ENCODE results near the gene MTHFD2L.

DNA sequence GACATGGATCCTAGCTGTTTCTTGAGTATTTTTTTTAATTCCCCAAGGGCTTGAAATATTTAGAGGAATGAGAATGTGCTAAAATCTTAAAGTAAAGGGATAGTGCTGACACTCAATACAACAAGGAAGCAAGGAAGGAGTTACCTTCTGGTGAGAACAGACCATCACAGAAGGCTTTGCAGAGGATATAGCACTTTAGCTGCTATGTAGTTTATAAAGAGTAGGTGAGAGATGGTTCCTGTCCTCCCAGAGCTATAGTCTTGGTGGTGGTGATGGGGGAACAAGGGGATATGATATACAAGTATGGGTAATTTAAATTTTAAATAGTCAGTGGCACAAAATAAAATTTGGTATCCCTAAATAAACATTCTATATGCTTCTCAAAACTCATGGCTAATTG, 47.6 kb downstream of the MTHFD2L start:
- TF ChIP-seq, protein P1, sequence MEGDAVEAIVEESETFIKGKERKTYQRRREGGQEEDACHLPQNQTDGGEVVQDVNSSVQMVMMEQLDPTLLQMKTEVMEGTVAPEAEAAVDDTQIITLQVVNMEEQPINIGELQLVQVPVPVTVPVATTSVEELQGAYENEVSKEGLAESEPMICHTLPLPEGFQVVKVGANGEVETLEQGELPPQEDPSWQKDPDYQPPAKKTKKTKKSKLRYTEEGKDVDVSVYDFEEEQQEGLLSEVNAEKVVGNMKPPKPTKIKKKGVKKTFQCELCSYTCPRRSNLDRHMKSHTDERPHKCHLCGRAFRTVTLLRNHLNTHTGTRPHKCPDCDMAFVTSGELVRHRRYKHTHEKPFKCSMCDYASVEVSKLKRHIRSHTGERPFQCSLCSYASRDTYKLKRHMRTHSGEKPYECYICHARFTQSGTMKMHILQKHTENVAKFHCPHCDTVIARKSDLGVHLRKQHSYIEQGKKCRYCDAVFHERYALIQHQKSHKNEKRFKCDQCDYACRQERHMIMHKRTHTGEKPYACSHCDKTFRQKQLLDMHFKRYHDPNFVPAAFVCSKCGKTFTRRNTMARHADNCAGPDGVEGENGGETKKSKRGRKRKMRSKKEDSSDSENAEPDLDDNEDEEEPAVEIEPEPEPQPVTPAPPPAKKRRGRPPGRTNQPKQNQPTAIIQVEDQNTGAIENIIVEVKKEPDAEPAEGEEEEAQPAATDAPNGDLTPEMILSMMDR (IDR thresholded peaks at IDR 0.05), result no peak
- TF ChIP-seq E2F4 (CRISPR knock-in tag; IDR thresholded peaks at IDR 0.05; ENCODE audit: borderline replicate concordance, low read depth) (no peak), CREB1 (CRISPR knock-in tag; IDR thresholded peaks at IDR 0.05) (no peak), JUN (CRISPR knock-in tag; IDR thresholded peaks at IDR 0.05) (no peak), MXD4 (CRISPR knock-in tag; IDR thresholded peaks at IDR 0.05; ENCODE audit: borderline replicate concordance) (no peak), ZNF138 (CRISPR knock-in tag; conservative IDR thresholded peaks at IDR 0.05) (no peak), NR1H2 (CRISPR knock-in tag; IDR thresholded peaks at IDR 0.05) (no peak), NFYB (CRISPR knock-in tag; conservative IDR thresholded peaks at IDR 0.05; ENCODE audit: low read depth) (no peak), ELF4 (CRISPR knock-in tag; IDR thresholded peaks at IDR 0.05; ENCODE audit: low read depth) (no peak), IRF2 (CRISPR knock-in tag; IDR thresholded peaks at IDR 0.05; ENCODE audit: borderline replicate concordance, low read depth) (no peak), ZNF416 (CRISPR knock-in tag; IDR thresholded peaks at IDR 0.05) (no peak)
- TF ChIP-seq, protein P2, sequence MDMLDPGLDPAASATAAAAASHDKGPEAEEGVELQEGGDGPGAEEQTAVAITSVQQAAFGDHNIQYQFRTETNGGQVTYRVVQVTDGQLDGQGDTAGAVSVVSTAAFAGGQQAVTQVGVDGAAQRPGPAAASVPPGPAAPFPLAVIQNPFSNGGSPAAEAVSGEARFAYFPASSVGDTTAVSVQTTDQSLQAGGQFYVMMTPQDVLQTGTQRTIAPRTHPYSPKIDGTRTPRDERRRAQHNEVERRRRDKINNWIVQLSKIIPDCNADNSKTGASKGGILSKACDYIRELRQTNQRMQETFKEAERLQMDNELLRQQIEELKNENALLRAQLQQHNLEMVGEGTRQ (CRISPR knock-in tag; IDR thresholded peaks at IDR 0.05), result no peak
- TF ChIP-seq, protein P3, sequence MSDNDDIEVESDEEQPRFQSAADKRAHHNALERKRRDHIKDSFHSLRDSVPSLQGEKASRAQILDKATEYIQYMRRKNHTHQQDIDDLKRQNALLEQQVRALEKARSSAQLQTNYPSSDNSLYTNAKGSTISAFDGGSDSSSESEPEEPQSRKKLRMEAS (CRISPR knock-in tag; IDR thresholded peaks at IDR 0.05), result no peak
- TF ChIP-seq, protein P4, sequence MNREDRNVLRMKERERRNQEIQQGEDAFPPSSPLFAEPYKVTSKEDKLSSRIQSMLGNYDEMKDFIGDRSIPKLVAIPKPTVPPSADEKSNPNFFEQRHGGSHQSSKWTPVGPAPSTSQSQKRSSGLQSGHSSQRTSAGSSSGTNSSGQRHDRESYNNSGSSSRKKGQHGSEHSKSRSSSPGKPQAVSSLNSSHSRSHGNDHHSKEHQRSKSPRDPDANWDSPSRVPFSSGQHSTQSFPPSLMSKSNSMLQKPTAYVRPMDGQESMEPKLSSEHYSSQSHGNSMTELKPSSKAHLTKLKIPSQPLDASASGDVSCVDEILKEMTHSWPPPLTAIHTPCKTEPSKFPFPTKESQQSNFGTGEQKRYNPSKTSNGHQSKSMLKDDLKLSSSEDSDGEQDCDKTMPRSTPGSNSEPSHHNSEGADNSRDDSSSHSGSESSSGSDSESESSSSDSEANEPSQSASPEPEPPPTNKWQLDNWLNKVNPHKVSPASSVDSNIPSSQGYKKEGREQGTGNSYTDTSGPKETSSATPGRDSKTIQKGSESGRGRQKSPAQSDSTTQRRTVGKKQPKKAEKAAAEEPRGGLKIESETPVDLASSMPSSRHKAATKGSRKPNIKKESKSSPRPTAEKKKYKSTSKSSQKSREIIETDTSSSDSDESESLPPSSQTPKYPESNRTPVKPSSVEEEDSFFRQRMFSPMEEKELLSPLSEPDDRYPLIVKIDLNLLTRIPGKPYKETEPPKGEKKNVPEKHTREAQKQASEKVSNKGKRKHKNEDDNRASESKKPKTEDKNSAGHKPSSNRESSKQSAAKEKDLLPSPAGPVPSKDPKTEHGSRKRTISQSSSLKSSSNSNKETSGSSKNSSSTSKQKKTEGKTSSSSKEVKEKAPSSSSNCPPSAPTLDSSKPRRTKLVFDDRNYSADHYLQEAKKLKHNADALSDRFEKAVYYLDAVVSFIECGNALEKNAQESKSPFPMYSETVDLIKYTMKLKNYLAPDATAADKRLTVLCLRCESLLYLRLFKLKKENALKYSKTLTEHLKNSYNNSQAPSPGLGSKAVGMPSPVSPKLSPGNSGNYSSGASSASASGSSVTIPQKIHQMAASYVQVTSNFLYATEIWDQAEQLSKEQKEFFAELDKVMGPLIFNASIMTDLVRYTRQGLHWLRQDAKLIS (CRISPR knock-in tag; IDR thresholded peaks at IDR 0.05; ENCODE audit: borderline replicate concordance), result no peak
